ENCODE data around the gene SYN1. TPM values are rescaled to one million over a fixed set of nuclear protein-coding genes. Genes with fewer than 3 reads are reported as not detected.

The SYN1 gene
- total RNA-seq, 4 donors from 2014 or later = 0.27 TPM; not detected in 2

- no peaks in the 10 kb centered on the region for H3K4me1 ChIP-seq
- no peak for ATAC-seq
- no peaks in the 10 kb centered on the region for H3K36me3 ChIP-seq
- H3K27me3 ChIP-seq = no peaks in the 10 kb centered on the region
- H3K9me3 ChIP-seq = no peaks in the 10 kb centered on the region
- H3K4me3 ChIP-seq = no peak overlapping the region
- WGBS, 2 donors (ENCODE audit: low coverage in 1 of 2) = 71 to 80% methylated on average over 1 to 5 of the region's 8 CpGs
- no peak overlapping the region for H3K27ac ChIP-seq
- no peak for TF ChIP-seq POLR2AphosphoS5 (IDR thresholded peaks at IDR 0.05)
- TF ChIP-seq EP300 (IDR thresholded peaks at IDR 0.05) = no peak
- TF ChIP-seq, protein P1, sequence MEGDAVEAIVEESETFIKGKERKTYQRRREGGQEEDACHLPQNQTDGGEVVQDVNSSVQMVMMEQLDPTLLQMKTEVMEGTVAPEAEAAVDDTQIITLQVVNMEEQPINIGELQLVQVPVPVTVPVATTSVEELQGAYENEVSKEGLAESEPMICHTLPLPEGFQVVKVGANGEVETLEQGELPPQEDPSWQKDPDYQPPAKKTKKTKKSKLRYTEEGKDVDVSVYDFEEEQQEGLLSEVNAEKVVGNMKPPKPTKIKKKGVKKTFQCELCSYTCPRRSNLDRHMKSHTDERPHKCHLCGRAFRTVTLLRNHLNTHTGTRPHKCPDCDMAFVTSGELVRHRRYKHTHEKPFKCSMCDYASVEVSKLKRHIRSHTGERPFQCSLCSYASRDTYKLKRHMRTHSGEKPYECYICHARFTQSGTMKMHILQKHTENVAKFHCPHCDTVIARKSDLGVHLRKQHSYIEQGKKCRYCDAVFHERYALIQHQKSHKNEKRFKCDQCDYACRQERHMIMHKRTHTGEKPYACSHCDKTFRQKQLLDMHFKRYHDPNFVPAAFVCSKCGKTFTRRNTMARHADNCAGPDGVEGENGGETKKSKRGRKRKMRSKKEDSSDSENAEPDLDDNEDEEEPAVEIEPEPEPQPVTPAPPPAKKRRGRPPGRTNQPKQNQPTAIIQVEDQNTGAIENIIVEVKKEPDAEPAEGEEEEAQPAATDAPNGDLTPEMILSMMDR (IDR thresholded peaks at IDR 0.05) = no peak
- no peak for TF ChIP-seq POLR2A (IDR thresholded peaks at IDR 0.05)
These were observed 6.6 kb downstream of the SYN1 start for GRCh38 chrX:47613082-47613481.

DNA sequence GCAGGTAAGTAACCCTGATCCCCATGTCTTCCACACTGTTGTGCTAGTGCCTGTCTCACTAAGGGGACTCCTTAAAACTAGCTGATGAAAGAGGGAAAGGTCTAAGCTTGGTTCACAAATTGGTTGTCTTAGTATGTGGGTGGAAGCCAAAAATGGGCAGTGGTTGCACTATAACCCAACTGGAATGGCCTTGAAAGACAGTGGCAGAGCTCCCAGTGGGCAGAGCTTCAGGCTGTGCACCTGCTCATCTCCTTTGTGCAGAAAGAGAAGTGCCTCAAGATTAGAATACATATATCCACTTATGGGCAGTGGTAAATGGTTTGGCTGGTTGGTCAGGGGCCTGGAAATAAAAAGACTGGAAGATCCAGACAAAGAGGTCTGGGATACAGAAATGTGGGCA, 7.2 kb downstream of the SYN1 start:
- H3K9me3 ChIP-seq = no peaks in the 10 kb centered on the region
- H3K4me3 ChIP-seq = no peak overlapping the region
- ATAC-seq = no peak
- H3K27me3 ChIP-seq = no peaks in the 10 kb centered on the region
- no peak overlapping the region for H3K27ac ChIP-seq
- TF ChIP-seq, protein P1 (IDR thresholded peaks at IDR 0.05) = no peak
- TF ChIP-seq POLR2AphosphoS5 (IDR thresholded peaks at IDR 0.05) (no peak), POLR2A (IDR thresholded peaks at IDR 0.05) (no peak), EP300 (IDR thresholded peaks at IDR 0.05) (no peak)
- no peaks in the 10 kb centered on the region for H3K4me1 ChIP-seq
- H3K36me3 ChIP-seq = no peaks in the 10 kb centered on the region

GRCh38 chrX:47611926-47612325, 7.7 kb downstream of the SYN1 start:
- Histone ChIP-seq H3K4me1 (no peaks in the 10 kb centered on the region), H3K4me3 (no peak overlapping the region), H3K27me3 (no peaks in the 10 kb centered on the region), H3K36me3 (no peaks in the 10 kb centered on the region), H3K9me3 (no peaks in the 10 kb centered on the region), H3K27ac (no peak overlapping the region)
- no peak for TF ChIP-seq POLR2A (IDR thresholded peaks at IDR 0.05)
- no peak for TF ChIP-seq EP300 (IDR thresholded peaks at IDR 0.05)
- TF ChIP-seq POLR2AphosphoS5 (IDR thresholded peaks at IDR 0.05) = no peak
- TF ChIP-seq, protein P1 (IDR thresholded peaks at IDR 0.05) = no peak
- WGBS, 2 donors (ENCODE audit: low coverage in 1 of 2) = no CpG with 5 or more reads among the region's 2 CpGs
- no peak for ATAC-seq

DNA sequence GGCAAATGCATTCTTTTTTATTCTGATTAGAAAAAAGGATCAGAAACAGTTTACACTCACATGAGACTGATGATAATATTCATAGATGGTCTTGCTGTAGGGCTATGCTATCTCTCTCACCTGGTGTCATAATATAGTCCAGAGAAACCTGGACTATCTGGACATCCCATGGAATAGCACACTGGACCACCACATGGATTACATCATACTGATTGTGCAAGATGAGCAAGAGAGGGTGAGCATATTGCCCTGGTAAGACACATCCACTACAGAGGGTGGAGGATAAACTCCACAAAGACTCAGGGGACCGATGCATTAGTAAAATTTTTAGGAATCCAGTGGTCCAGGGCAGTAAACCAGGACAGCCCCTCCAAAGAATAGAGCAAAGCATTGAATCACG, 8.2 kb downstream of the SYN1 start:
- no peaks in the 10 kb centered on the region for H3K9me3 ChIP-seq
- 67 to 100% methylated on average over 1 to 2 of the region's 2 CpGs for WGBS, 2 donors (ENCODE audit: low coverage in 1 of 2)
- no peaks in the 10 kb centered on the region for H3K36me3 ChIP-seq
- H3K4me1 ChIP-seq = no peaks in the 10 kb centered on the region
- H3K27me3 ChIP-seq = no peaks in the 10 kb centered on the region
- no peak for TF ChIP-seq POLR2AphosphoS5 (IDR thresholded peaks at IDR 0.05)
- TF ChIP-seq, protein P1 (IDR thresholded peaks at IDR 0.05) = no peak
- TF ChIP-seq POLR2A (IDR thresholded peaks at IDR 0.05) = no peak
- TF ChIP-seq EP300 (IDR thresholded peaks at IDR 0.05) = no peak
- H3K27ac ChIP-seq = no peak overlapping the region
- H3K4me3 ChIP-seq = no peak overlapping the region
- no peak for ATAC-seq

DNA sequence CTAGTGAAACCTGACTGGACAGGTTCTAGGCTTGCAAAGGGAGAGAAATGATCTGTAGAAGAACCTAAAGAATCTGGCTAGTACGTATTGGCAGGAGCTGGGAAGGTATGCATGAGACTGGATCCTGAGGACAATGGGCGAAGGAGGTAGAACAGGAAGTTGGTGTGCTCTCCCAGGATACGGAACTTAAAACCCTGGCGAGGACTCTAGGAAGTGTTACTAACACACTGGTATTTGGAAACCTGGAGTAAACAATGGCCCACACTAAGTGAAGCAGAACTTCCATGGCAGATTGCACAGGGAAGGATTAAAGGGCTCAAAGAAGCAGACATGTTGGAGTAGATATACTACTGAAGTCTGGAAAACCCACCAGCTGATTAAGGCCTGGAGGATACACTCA, 9.1 kb downstream of the SYN1 start:
- Histone ChIP-seq H3K27ac (no peak overlapping the region), H3K36me3 (no peaks in the 10 kb centered on the region), H3K4me3 (no peak overlapping the region), H3K4me1 (no peaks in the 10 kb centered on the region), H3K9me3 (no peaks in the 10 kb centered on the region), H3K27me3 (no peaks in the 10 kb centered on the region)
- TF ChIP-seq POLR2A (IDR thresholded peaks at IDR 0.05) = no peak
- no peak for TF ChIP-seq EP300 (IDR thresholded peaks at IDR 0.05)
- TF ChIP-seq, protein P1 (IDR thresholded peaks at IDR 0.05) = no peak
- TF ChIP-seq POLR2AphosphoS5 (IDR thresholded peaks at IDR 0.05) = no peak
- no peak for ATAC-seq
- 57 to 83% methylated on average over 1 to 4 of the region's 4 CpGs for WGBS, 2 donors (ENCODE audit: low coverage in 1 of 2)
